ENCODE data around the gene BCAS3. TPM values are rescaled to one million over a fixed set of nuclear protein-coding genes. Genes with fewer than 3 reads are reported as not detected.
"Not testable (repeated sequence)": the region's sequence is repeated elsewhere in the genome, so short reads cannot be mapped to it uniquely, and the experiment has no call there.

Gene BCAS3
- total RNA-seq, 1 donor from 2014 or later = 15.2 TPM

GRCh38 chr17:60970741-60971140 is 293.1 kb downstream of the BCAS3 start:
- H3K4me3 ChIP-seq (ENCODE audit: low read depth, low read length) = no peak overlapping the region
- no peak for DNase-seq (ENCODE audit: low read depth)
- TF ChIP-seq CTCF (conservative IDR thresholded peaks at IDR 0.05; ENCODE audit: low read depth, low read length) = no peak

- DNase-seq (ENCODE audit: low read depth) = peak; percentile 13
- peak; percentile 80 for TF ChIP-seq CTCF (conservative IDR thresholded peaks at IDR 0.05; ENCODE audit: low read depth, low read length)
- no peak overlapping the region for H3K4me3 ChIP-seq (ENCODE audit: low read depth, low read length)
These were observed 294.1 kb downstream of the BCAS3 start for GRCh38 chr17:60971515-60972369.

GRCh38 chr17:60976861-60977260 is 299.2 kb downstream of the BCAS3 start:
- DNase-seq (ENCODE audit: low read depth); H3K4me3 ChIP-seq (ENCODE audit: low read depth, low read length): not testable (repeated sequence)

- no peak for TF ChIP-seq CTCF (conservative IDR thresholded peaks at IDR 0.05; ENCODE audit: low read depth, low read length)
- H3K4me3 ChIP-seq (ENCODE audit: low read depth, low read length) = no peak overlapping the region
- DNase-seq (ENCODE audit: low read depth) = no peak
These were observed 311.7 kb downstream of the BCAS3 start for GRCh38 chr17:60989379-60989778.

- no peak overlapping the region for H3K4me3 ChIP-seq (ENCODE audit: low read depth, low read length)
- TF ChIP-seq CTCF (conservative IDR thresholded peaks at IDR 0.05; ENCODE audit: low read depth, low read length) = no peak
These were observed 312.2 kb downstream of the BCAS3 start for GRCh38 chr17:60989846-60990245.

GRCh38 chr17:60993497-60993896 is 315.8 kb downstream of the BCAS3 start:
- DNase-seq (ENCODE audit: low read depth) = no peak
- no peak for TF ChIP-seq CTCF (conservative IDR thresholded peaks at IDR 0.05; ENCODE audit: low read depth, low read length)

More at GRCh38 chr17:60989846-60990245, 312.2 kb downstream of the BCAS3 start:
- no peak for DNase-seq (ENCODE audit: low read depth)

GRCh38 chr17:60995680-60996079 is 318.0 kb downstream of the BCAS3 start:
- no peak for TF ChIP-seq CTCF (conservative IDR thresholded peaks at IDR 0.05; ENCODE audit: low read depth, low read length)
- no peak for DNase-seq (ENCODE audit: low read depth)
- no peak overlapping the region for H3K4me3 ChIP-seq (ENCODE audit: low read depth, low read length)

More at GRCh38 chr17:60993497-60993896, 315.8 kb downstream of the BCAS3 start:
- H3K4me3 ChIP-seq (ENCODE audit: low read depth, low read length) = no peak overlapping the region
